GM21526 (cell line): Measurements from ENCODE around the gene PIP4K2C.

Experiments
- ATAC-seq: cut with Tn5 transposase; IDR thresholded peaks from one replicate; pipeline ENCODE4 v1.9.1; 2021; ENCODE audit warnings: moderate library complexity; ENCODE audit not compliant: unreplicated experiment, low FRiP score

Gene PIP4K2C

DNA sequence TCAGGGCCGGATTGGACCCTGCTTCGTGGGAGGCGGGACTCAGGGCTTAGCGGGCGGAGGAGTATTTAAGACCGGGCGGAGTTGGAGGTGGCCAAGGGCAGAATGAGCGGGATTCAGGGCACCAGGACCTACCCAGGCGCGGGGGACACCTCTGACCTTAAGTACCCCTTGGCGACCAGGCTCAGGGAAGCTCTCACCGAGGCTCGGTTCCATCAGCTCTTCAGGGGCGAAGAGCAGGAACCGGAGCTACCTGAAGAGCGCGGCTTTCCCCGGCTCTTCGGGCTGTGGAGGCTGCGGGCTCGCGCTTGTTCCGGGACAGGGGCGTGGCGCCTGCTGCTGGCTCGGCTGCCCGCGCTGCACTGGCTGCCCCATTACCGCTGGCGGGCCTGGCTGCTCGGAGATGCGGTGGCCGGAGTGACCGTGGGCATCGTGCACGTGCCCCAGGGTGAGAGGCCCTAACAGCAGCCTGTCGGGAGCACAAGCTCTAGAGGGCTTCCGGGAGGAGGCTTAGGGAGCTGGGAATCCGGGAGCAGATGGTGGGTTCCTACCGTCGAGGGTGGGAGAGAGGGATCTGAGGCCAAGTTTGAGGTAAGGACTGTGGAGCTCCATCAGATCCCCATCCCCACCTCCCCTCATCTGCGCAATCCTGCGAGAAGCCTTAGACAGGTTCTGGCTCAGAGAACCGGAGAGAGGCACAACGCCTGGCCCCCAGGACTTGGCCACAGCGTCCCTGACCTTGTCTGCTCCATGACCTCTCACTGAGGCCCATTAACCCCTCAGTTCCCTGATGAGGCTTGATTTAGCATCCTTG lies 28.6 kb downstream of the PIP4K2C start:
- ATAC-seq = no peak

DNA sequence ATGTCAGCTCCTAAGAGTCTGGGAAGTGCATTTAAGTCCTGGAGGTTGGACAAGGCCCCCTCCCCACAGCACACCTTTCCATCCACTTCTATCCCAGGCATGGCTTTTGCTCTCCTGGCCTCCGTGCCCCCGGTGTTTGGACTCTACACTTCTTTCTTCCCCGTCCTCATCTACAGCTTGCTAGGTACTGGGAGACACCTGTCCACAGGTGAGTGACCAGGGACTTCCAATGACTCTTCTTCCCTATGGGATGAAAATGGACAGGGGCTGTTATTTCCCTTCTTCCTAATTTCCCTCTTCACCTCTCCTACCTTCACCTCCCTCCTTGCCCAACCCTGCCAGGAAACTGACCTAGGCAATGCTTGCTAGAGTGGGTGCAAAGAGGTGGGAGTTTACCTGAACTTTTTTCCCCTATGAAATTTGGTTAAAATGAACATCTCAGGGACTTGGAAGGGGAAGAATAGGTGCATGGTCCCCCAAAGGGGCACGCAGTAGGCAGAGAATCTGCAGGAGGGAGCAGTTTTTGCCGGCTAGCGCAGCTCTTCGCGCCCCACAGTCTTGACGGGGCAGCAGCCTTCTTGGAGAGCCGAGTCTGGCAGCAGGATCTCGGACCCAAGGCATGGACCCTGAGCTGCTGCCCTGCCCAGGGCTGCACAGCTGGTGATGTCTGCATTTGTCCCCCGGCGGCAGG lies 29.4 kb downstream of the PIP4K2C start:
- no peak for ATAC-seq

DNA sequence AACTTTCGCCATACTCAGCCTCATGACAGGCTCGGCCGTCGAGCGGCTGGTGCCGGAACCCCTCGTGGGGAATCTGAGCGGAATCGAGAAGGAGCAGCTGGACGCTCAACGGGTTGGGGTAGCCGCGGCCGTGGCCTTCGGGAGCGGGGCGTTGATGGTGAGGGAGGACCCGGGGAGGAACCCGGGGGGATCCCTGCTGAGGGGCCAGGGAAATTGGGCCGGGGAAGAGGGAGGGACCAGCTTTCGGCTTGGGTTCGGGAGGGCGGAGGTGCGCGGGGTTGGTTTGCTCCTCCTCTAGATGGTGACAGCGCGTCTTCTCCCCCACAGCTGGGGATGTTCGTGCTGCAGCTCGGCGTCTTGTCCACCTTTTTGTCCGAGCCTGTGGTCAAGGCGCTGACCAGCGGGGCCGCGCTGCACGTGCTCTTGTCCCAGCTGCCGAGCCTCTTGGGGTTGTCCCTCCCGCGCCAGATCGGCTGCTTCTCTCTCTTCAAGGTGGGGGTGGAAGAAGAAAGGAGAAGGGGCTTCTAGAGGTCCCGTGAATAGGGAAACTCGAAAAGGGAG lies 30.0 kb downstream of the PIP4K2C start:
- no peak for ATAC-seq

GRCh38 chr12:57621497-57622292 lies 30.7 kb downstream of the PIP4K2C start:
- no peak for ATAC-seq

GRCh38 chr12:57622293-57623245 lies 31.6 kb downstream of the PIP4K2C start:
- ATAC-seq = no peak

GRCh38 chr12:57623385-57623784 lies 32.4 kb downstream of the PIP4K2C start:
- ATAC-seq = no peak

- no peak for ATAC-seq
Measured at GRCh38 chr12:57623811-57624390, 32.9 kb downstream of the PIP4K2C start.

DNA sequence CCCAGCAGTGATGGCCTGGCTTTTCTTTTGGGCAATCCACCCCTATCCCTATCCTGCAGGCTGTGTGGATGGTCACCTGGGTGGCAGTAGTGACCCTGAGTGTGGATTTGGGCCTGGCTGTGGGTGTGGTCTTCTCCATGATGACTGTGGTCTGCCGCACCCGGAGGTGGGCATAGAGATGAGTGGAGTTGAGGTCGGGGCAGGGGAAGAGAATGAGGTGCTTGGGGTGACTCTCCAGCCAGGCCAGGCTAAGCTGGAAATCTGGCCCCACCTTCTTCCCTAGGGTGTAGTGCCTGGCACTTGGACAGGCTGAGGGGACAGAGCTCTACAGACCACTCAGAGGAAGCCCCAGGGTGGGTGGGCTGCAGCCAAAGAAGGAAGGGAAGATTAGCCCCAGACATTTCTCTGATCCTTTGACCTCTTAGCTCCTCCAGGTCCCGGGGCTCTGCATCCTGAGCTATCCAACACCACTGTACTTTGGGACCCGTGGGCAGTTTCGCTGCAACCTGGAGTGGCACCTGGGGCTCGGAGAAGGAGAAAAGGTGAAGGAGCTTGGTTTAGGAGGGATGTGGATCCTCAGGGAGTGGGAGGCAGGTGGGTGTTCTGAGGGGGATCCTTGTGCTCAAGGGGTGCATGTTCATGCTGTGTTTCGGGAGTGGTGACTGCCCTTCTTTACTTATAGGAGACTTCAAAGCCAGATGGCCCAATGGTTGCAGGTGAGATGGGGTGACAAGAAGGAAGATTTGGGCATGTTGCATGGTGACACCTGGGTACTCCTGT lies 33.6 kb downstream of the PIP4K2C start:
- ATAC-seq = no peak

DNA sequence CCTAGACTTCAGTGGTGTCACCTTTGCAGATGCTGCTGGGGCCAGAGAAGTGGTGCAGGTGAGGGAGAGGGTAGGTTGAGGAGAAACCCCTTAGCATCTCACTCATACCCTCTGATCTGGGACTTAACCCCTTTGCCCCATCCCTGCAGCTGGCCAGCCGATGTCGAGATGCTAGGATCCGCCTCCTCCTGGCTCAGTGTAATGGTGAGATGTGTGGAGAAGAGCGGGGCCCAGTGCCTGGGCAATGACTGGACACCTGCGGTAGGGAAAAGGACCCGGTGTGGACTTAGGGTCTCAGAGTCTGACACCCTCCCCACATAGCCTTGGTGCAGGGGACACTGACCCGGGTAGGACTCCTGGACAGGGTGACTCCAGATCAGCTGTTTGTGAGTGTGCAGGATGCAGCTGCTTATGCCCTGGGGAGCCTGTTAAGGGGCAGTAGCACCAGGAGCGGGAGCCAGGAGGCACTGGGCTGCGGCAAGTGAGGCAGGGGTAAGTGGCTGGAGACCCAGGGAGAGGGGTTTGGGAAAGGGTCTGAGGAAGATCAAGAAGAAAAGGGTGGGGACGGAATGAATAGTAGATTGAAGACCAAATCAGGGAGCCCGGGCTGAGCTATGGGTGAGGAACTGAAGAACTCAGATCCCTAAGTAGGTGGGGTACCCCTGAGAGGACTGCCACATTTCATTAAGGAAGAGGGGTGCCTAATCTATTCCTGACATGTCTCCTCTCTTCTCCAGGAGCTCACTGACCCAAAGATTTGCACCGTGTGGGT lies 34.5 kb downstream of the PIP4K2C start:
- ATAC-seq = no peak

- no peak for ATAC-seq
Measured at GRCh38 chr12:57626111-57626920, 35.3 kb downstream of the PIP4K2C start.

DNA sequence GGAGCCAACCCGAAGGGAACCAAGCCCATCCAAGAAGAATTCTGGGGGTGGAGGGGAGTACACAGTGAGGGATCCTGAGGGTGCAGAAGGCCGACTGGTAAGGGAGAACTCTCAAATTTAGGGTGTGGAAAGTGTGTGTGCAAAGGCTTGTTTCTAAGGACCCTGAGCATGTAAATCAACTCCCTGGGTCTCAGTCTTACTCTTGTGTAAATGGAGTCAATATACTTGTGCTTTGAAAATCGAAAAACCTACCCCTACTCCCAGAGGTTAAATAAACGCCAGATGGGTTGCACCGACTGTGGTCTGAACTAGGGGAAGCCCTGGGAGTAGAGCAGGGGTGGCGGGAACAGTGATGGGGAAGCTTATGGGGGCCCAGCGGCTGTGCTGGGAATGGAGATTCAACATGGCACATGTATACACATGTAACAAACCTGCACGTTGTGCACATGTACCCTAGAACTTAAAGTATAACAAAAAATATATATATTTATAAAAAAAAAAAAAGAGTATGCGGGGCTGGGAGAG lies 36.0 kb downstream of the PIP4K2C start:
- ATAC-seq = no peak

DNA sequence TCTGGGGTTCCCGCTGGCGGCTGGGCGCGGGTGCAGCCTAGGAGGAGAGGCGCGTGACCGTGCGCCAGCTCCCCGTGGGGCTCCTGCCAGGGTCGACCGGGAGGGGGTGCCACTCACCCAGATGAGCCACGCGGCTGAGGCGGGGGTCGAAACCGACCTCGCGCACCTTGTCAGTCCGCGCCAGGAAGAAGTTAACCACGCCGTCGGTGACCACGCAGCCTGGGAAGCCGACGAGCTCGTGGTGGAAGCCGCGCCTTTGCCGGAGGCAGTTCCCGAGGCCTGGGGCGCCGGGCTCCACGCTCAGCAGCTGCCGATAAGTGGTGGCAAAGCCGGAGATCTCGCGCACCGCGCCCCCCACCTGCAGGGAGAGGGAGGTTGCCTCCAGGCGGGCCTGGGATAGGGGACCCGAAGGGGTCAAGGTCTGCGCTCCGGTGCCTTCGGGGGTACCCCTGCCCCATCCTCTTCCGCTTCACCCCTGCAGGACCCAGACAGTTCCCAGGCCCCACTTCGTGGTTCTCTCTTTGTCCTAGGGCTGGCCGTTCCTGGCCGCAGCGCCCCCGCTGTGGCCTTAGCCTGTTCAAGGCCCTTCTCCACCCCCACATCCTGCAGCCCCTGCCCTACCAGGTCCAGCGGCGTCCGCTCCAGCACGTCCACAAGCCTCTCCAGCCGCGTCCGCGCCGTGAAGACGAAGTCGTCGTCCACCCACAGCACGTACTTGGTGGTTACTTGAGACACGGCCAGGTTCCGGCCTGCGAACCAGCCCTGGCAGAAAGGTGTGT lies 36.7 kb downstream of the PIP4K2C start:
- ATAC-seq = no peak

DNA sequence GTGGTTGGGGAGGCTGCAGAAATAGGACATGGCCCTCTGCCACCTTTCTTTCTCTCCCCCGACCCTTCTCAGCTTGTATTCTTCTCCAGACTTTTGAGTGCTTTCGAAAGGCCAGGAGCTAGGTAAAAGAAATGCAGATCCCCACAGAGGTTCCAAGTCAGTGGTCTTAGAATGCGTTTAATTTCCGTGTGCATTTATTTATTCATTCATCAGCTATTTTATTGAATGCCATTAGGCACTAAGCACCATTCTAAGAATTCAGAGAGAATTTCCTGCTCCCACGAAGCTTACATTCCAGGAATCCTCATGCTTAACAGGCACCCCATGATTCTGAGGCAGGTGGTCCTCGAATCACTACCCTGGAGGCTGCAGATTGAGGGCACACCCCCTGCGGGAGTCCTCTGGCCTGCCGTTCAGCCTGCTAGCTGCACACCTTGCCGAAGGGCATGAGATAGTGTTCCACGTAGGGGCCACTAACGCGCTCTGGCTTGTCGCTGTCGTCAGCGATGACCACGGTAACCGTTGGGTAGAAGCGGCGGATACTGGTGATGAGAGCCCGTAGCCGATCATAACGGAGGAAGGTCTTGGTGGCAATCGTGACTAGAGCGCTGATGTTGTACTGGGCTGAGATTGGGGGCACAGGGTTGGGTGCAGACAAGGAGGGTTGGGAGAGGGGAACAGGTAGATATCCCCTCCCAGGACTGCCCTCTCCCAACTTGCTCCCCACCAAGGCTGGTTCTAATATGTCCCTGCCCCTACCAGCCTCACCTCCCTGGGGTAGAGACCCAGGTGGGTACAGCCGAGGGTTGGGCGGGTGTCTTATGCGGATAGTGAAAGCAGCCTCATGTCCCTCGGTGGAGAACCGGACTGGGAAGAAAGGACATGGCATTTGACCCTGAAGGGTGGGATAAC lies 37.5 kb downstream of the PIP4K2C start:
- no peak for ATAC-seq

DNA sequence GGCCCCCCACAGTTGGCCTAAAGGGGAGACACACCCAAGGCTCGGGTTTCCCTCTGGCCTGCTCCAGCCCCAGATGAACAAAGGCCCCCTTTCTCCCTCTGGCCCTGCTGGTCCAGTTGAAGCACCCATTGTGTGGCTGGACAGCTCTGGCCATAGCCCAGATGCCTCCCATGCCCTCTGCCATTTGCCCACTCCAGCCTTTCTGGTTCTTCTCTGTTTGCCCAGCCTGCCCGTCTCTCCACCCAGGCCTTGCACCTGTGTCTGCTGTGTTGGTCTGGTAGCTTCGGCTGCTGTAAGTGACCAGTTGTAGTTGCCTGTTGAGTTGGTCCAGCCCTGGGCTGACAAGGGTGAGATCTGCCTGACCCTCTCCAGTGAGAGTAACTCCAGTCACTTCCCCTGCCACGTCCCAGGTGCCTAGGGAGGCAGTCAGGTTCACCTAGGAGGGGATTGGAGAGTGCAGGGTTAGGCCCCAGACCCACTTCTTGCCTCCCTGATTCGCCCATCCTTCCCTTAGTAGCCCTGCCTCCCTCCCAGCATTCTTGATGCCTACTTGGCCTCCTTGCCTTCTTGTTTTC lies 39.0 kb downstream of the PIP4K2C start:
- ATAC-seq = no peak
